Measurements from ENCODE around the gene MKI67.

MKI67 gene

GRCh38 chr10:128047991-128048818, 78.0 kb downstream of the MKI67 start:
- in situ Hi-C loops (cut with HindIII; ENCODE audit: low pct_ligation_motif_present, low sequenced_read_pairs) = no loop called here
- peaks cover 21% of the 10 kb centered on the region for H3K36me3 ChIP-seq (replicated peaks)
- DNase-seq = peak; percentile 55
- TF ChIP-seq, protein P1, sequence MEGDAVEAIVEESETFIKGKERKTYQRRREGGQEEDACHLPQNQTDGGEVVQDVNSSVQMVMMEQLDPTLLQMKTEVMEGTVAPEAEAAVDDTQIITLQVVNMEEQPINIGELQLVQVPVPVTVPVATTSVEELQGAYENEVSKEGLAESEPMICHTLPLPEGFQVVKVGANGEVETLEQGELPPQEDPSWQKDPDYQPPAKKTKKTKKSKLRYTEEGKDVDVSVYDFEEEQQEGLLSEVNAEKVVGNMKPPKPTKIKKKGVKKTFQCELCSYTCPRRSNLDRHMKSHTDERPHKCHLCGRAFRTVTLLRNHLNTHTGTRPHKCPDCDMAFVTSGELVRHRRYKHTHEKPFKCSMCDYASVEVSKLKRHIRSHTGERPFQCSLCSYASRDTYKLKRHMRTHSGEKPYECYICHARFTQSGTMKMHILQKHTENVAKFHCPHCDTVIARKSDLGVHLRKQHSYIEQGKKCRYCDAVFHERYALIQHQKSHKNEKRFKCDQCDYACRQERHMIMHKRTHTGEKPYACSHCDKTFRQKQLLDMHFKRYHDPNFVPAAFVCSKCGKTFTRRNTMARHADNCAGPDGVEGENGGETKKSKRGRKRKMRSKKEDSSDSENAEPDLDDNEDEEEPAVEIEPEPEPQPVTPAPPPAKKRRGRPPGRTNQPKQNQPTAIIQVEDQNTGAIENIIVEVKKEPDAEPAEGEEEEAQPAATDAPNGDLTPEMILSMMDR (IDR thresholded peaks at IDR 0.05; ENCODE audit: low read depth, low read length, missing control alignments) = no peak
- H3K27ac ChIP-seq = peak overlapping the region; percentile 25
- H3K4me3 ChIP-seq (ENCODE audit: low read depth, low read length) = no peak overlapping the region
- H3K27me3 ChIP-seq (replicated peaks) = no peaks in the 10 kb centered on the region

DNA sequence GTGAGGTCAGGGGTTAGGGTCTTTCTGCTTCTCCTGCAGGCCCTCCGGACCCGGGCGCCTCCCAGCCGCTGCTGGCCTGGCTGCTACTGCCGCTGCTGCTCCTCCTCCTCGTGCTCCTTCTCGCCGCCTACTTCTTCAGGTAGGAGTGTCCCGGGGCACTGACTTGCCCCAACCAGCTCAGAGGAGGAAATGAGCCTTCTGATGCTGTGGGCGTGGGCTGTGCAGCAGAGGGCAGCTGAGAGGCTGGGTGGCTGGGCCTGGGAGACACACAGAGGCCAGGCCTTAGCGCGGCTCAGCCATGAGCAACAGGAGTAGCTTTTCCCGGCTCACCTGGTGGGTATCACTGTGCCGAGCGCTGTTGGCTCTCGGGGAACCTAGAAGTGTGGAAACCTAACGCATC, 78.9 kb downstream of the MKI67 start:
- peak overlapping the region; percentile 25 for H3K27ac ChIP-seq
- peak; percentile 20 for DNase-seq
- no peaks in the 10 kb centered on the region for H3K27me3 ChIP-seq (replicated peaks)
- no peak overlapping the region for H3K4me3 ChIP-seq (ENCODE audit: low read depth, low read length)
- in situ Hi-C loops (cut with HindIII; ENCODE audit: low pct_ligation_motif_present, low sequenced_read_pairs) = no loop called here
- peaks cover 17% of the 10 kb centered on the region for H3K36me3 ChIP-seq (replicated peaks)
- TF ChIP-seq, protein P1 (IDR thresholded peaks at IDR 0.05; ENCODE audit: low read depth, low read length, missing control alignments) = no peak

DNA sequence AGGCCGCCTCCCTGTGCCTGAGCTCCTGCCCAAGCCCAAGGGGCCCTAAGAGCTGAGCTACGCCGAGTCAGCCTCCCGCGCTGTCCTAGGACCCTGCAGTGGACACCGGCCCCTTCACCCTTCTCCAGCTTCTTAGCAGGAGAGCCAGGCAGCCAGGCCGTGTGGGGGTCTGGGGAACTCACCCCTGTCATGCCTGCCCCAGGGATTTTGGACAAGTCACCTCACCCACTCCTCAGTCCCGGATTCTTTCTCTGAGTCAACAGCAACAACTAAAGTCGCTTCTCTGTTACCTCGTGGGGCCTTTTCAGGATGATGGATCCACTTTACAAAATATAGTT, 79.3 kb downstream of the MKI67 start:
- in situ Hi-C loops (cut with HindIII; ENCODE audit: low pct_ligation_motif_present, low sequenced_read_pairs) = no loop called here
- Histone ChIP-seq H3K36me3 (replicated peaks) (peaks cover 16% of the 10 kb centered on the region), H3K4me3 (ENCODE audit: low read depth, low read length) (no peak overlapping the region), H3K27me3 (replicated peaks) (no peaks in the 10 kb centered on the region), H3K27ac (no peak overlapping the region)
- TF ChIP-seq, protein P1 (IDR thresholded peaks at IDR 0.05; ENCODE audit: low read depth, low read length, missing control alignments) = no peak
- no peak for DNase-seq
